Uterus (tissue), 2 donors: Measurements from ENCODE around the gene NES.

Experiments used
- CTCF ChIP-seq, 4 experiments: fragments of 200-600 bp in 2 of 4; fragments of 450-650 bp in 2 of 4; sonication (generic) in 2 of 4; IDR thresholded peaks; one replicate each; pipeline ENCODE4 v1.5.1; 2016 to 2019; ENCODE audit warnings: antibody characterized with exemption in 4 of 4, mild to moderate bottlenecking in 2 of 4, moderate library complexity in 1 of 4
- POLR2A ChIP-seq, 2 donors: fragments of 450-650 bp; IDR thresholded peaks; one replicate each; pipeline ENCODE4 v1.6.1; 2016; ENCODE audit warnings: antibody characterized with exemption in 2 of 2, mild to moderate bottlenecking in 1 of 2, moderate library complexity in 1 of 2

GRCh38 chr1:156638189-156638985, 38.8 kb downstream of the NES start:
- TF ChIP-seq CTCF (IDR thresholded peaks at IDR 0.05) (no peak), POLR2A (IDR thresholded peaks at IDR 0.05) (no peak)
